IMR-90 (cell line): ENCODE measurements around the gene GMEB2. TPM values are rescaled to one million over a fixed set of nuclear protein-coding genes. Genes with fewer than 3 reads are reported as not detected.
A peak's percentile ranks its signal among the peaks of the same experiment; 100 is the strongest.

ENCODE experiments used
- ATAC-seq: fragments of 200-7000 bp; cut with Tn5 transposase; 2 replicates; pipeline ENCODE4 v1.9.1; 2020; ENCODE audit warnings: low read depth, mild to moderate bottlenecking, moderate library complexity
- BruUV-seq: library from RNA; stranded (reverse); fragments of 400-500 nt; replicated peaks from 2 replicates; lab custom pipeline; 2021; lab: Mats Ljungman, UMichigan
- CTCF ChIA-PET: fragments of 300-600 bp; formaldehyde crosslinking; extraction: SDS; loops from one replicate; lab custom pipeline; 2021; ENCODE audit warnings: antibody characterized with exemption; lab: Yijun Ruan, JAX
- POLR2A ChIA-PET: fragments of 300-600 bp; sonication (Branson Sonifier 250); formaldehyde crosslinking; loops from one replicate; lab custom pipeline; 2022; ENCODE audit warnings: antibody characterized with exemption; ENCODE audit not compliant: unreplicated experiment; lab: Charles Lee
- DNase-seq: peaks from one replicate; pipeline ENCODE4 v3.0.0; 2013
- H2AFZ ChIP-seq: replicated peaks from 2 replicates; pipeline ENCODE3; 2013; ENCODE audit warnings: low read length, mild to moderate bottlenecking; ENCODE audit not compliant: poor library complexity
- H2AK5ac ChIP-seq: 2 replicates; pipeline ENCODE4 v1.6.1; 2013; ENCODE audit warnings: low read depth, low read length, inconsistent platforms
- H2AK9ac ChIP-seq: replicated peaks from 2 replicates; pipeline ENCODE3; 2013; ENCODE audit warnings: mild to moderate bottlenecking, low read depth, low read length, moderate library complexity; ENCODE audit not compliant: poor library complexity
- H2BK120ac ChIP-seq: 2 replicates; pipeline ENCODE4 v1.6.1; 2013; ENCODE audit warnings: low read depth, low read length, inconsistent platforms
- H2BK15ac ChIP-seq: 3 replicates; pipeline ENCODE4 v1.6.1; 2013; ENCODE audit warnings: low read depth, low read length, inconsistent platforms
- H2BK20ac ChIP-seq: 2 replicates; pipeline ENCODE4 v1.6.1; 2013; ENCODE audit warnings: low read depth, mild to moderate bottlenecking, inconsistent platforms, low read length, moderate library complexity
- H2BK5ac ChIP-seq: 2 replicates; pipeline ENCODE4 v1.6.1; 2013; ENCODE audit warnings: mild to moderate bottlenecking, low read depth, low read length, inconsistent platforms; ENCODE audit not compliant: poor library complexity, severe bottlenecking
- H3K14ac ChIP-seq: replicated peaks from 2 replicates; pipeline ENCODE4 v1.6.1; 2013; ENCODE audit warnings: low read depth, low read length, inconsistent platforms
- H3K18ac ChIP-seq: 2 replicates; pipeline ENCODE4 v1.6.1; 2013; ENCODE audit warnings: low read depth, low read length, control low read depth
- H3K23ac ChIP-seq: 2 replicates; pipeline ENCODE4 v1.6.1; 2013; ENCODE audit warnings: low read depth, low read length, inconsistent platforms
- H3K27ac ChIP-seq: 2 replicates; pipeline ENCODE4 v1.5.1; 2013; ENCODE audit warnings: mild to moderate bottlenecking, control low read depth, low read length; ENCODE audit not compliant: insufficient read depth
- H3K27me3 ChIP-seq: 2 replicates; pipeline ENCODE4 v1.6.1; 2013; ENCODE audit warnings: low read length; ENCODE audit not compliant: control insufficient read depth, insufficient read depth
- H3K36me3 ChIP-seq: 2 replicates; pipeline ENCODE4 v1.6.1; 2013; ENCODE audit warnings: low read length, mixed read lengths; ENCODE audit not compliant: control insufficient read depth, insufficient read depth
- H3K4ac ChIP-seq: 2 replicates; pipeline ENCODE4 v1.6.1; 2013; ENCODE audit warnings: low read depth, low read length, inconsistent platforms
- H3K4me1 ChIP-seq: 2 replicates; pipeline ENCODE4 v1.6.1; 2013; ENCODE audit warnings: low read length, mixed read lengths; ENCODE audit not compliant: control insufficient read depth, insufficient read depth
- H3K4me2 ChIP-seq: 2 replicates; pipeline ENCODE4 v1.6.1; 2013; ENCODE audit warnings: low read depth, mild to moderate bottlenecking, control low read depth, low read length, moderate library complexity
- H3K4me3 ChIP-seq: 2 replicates; pipeline ENCODE4 v1.5.1; 2013; ENCODE audit warnings: low read depth, mild to moderate bottlenecking, control low read depth, low read length, moderate library complexity; ENCODE audit not compliant: insufficient read depth
- H3K56ac ChIP-seq: 2 replicates; pipeline ENCODE4 v1.6.1; 2013; ENCODE audit warnings: low read length, inconsistent platforms; ENCODE audit not compliant: insufficient read depth; ENCODE audit errors: extremely low read depth
- H3K79me1 ChIP-seq, 2 experiments: 2 replicates each; pipeline ENCODE4 v1.6.1; 2013; ENCODE audit warnings: low read length in 2 of 2, inconsistent platforms in 1 of 2, low read depth in 1 of 2
- H3K9ac ChIP-seq: 2 replicates; pipeline ENCODE4 v1.6.1; 2013; ENCODE audit warnings: low read depth, low read length, control low read depth
- H3K9me1 ChIP-seq: 2 replicates; pipeline ENCODE4 v1.6.1; 2013; ENCODE audit warnings: low read length, inconsistent platforms; ENCODE audit not compliant: insufficient read depth
- H3K9me3 ChIP-seq: 2 replicates; pipeline ENCODE4 v1.6.1; 2013; ENCODE audit warnings: low read length; ENCODE audit not compliant: control insufficient read depth, insufficient read depth
- H4K20me1 ChIP-seq: 2 replicates; pipeline ENCODE4 v1.6.1; 2013; ENCODE audit warnings: low read length, inconsistent platforms; ENCODE audit not compliant: insufficient read depth
- H4K5ac ChIP-seq: 2 replicates; pipeline ENCODE4 v1.6.1; 2013; ENCODE audit warnings: mild to moderate bottlenecking, low read depth, low read length, control low read depth
- H4K8ac ChIP-seq, 2 experiments: 2 replicates each; pipeline ENCODE4 v1.6.1; 2013; ENCODE audit warnings: low read depth in 2 of 2, low read length in 2 of 2, control low read depth in 1 of 2, inconsistent platforms in 1 of 2
- H4K91ac ChIP-seq: 2 replicates; pipeline ENCODE4 v1.6.1; 2013; ENCODE audit warnings: low read depth, low read length, inconsistent platforms; ENCODE audit not compliant: insufficient read depth
- BHLHE40 ChIP-seq: fragments of 150-350 bp; IDR thresholded peaks from 2 replicates; pipeline ENCODE4 v1.6.1; 2016; ENCODE audit warnings: mild to moderate bottlenecking, low read depth, low read length
- CEBPB ChIP-seq: IDR thresholded peaks from 2 replicates; pipeline ENCODE4 v1.6.1; 2012; ENCODE audit warnings: low read depth, low read length, improper control_type of control experiment
- CTCF ChIP-seq: conservative IDR thresholded peaks from 2 replicates; pipeline ENCODE4 v1.5.1; 2012; ENCODE audit warnings: mild to moderate bottlenecking, low read depth, low read length, improper control_type of control experiment
- ELK1 ChIP-seq: fragments of 150-350 bp; IDR thresholded peaks from 2 replicates; pipeline ENCODE4 v1.6.1; 2016; ENCODE audit warnings: low read depth, mild to moderate bottlenecking, low read length, moderate library complexity, borderline replicate concordance
- FOS ChIP-seq: fragments of 150-350 bp; IDR thresholded peaks from 2 replicates; pipeline ENCODE4 v1.6.1; 2016; ENCODE audit warnings: low read depth, low read length
- MXI1 ChIP-seq: IDR thresholded peaks from 2 replicates; pipeline ENCODE4 v1.6.1; 2012; ENCODE audit warnings: low read depth, mild to moderate bottlenecking, low read length, moderate library complexity, borderline replicate concordance
- POLR2A ChIP-seq: IDR thresholded peaks from 2 replicates; pipeline ENCODE4 v1.6.1; 2012; ENCODE audit warnings: mild to moderate bottlenecking, low read depth, low read length
- RCOR1 ChIP-seq: IDR thresholded peaks from 2 replicates; pipeline ENCODE4 v1.6.1; 2012; ENCODE audit warnings: mild to moderate bottlenecking, low read length, improper control_type of control experiment; ENCODE audit not compliant: insufficient replicate concordance
- RFX5 ChIP-seq: IDR thresholded peaks from 2 replicates; pipeline ENCODE4 v1.8.0; 2012; ENCODE audit warnings: low read depth, mild to moderate bottlenecking, low read length, moderate library complexity
- SMC3 ChIP-seq: fragments of 150-350 bp; IDR thresholded peaks from 2 replicates; pipeline ENCODE4 v1.6.1; 2016; ENCODE audit warnings: low read depth, mild to moderate bottlenecking, antibody characterized with exemption, low read length, moderate library complexity
- USF2 ChIP-seq: fragments of 150-350 bp; IDR thresholded peaks from 2 replicates; pipeline ENCODE4 v1.6.1; 2017; ENCODE audit warnings: mild to moderate bottlenecking, antibody characterized with exemption, low read length, low read depth
- WGBS, 2 experiments: methylation state at CpG; one replicate each; pipeline versions ENCODE4 v1.1.5 to v1.1.7; 2013; ENCODE audit warnings: missing lambda C conversion rate in 2 of 2; ENCODE audit not compliant: insufficient read length in 1 of 2; ENCODE audit errors: extremely low coverage in 2 of 2; 5-methylcytosine and 5-hydroxymethylcytosine counted together
- dilution Hi-C: fragments of 300-500 bp; cut with HindIII; formaldehyde crosslinking; loops from one replicate; pipeline ENCODE4 v1.14.3; 2018; ENCODE audit warnings: low sequenced_read_pairs; ENCODE audit not compliant: unreplicated experiment
- in situ Hi-C: fragments of 300-500 bp; cut with MboI; formaldehyde crosslinking; loops from 3 replicates; pipeline ENCODE4 v1.14.3; 2019; ENCODE audit warnings: low sequenced_read_pairs, inconsistent platforms, mixed read lengths
- intact Hi-C: fragments of 100-400 bp; cut with micrococcal nuclease; formaldehyde crosslinking; loops from 2 replicates; pipeline ENCODE4 v1.10.0; 2022
- polyA plus RNA-seq, 3 experiments: library from polyadenylated mRNA; depleted of rRNA; stranded (reverse); fragments of >200 nt; gene quantifications; 2 replicates each; pipeline ENCODE4 v1.2.3, GENCODE V29; 2012; ENCODE audit warnings: low replicate concordance in 1 of 3
- total RNA-seq: library from RNA; depleted of rRNA; stranded (reverse); fragments of >200 nt; gene quantifications from 2 replicates; pipeline ENCODE4 v1.2.3, GENCODE V29; 2012

GMEB2 gene
- total and polyA plus RNA-seq, 2 of the 4 experiments (the other 2 are of a cell fraction), result 5.0 to 10.0 TPM

GRCh38 chr20:63619086-63619485, 7.8 kb downstream of the GMEB2 start:
- Histone ChIP-seq H3K23ac (no peak overlapping the region), H2AK5ac (no peak overlapping the region), H3K27ac (no peak overlapping the region), H3K4ac (no peak overlapping the region), H2BK20ac (no peak overlapping the region), H4K8ac (no peak overlapping the region), H3K14ac (no peak overlapping the region), H2BK120ac (no peak overlapping the region), H3K79me1 (peaks cover 29 to 74% of the 10 kb centered on the region in 2 experiments), H3K9me3 (no peaks in the 10 kb centered on the region), H3K9me1 (peaks cover 3% of the 10 kb centered on the region; the same call in 1 of the 2 replicates), H4K20me1 (peaks cover 22% of the 10 kb centered on the region), H2AFZ (peak overlapping the region; percentile 17), H4K91ac (no peak overlapping the region), H3K27me3 (no peaks in the 10 kb centered on the region), H3K4me1 (no peaks in the 10 kb centered on the region), H3K4me2 (no peak overlapping the region), H2BK15ac (no peak overlapping the region), H3K56ac (no peak overlapping the region), H3K36me3 (peaks cover 34% of the 10 kb centered on the region), H3K4me3 (no peak overlapping the region), H2AK9ac (peak overlapping the region; percentile 28), H4K5ac (no peak overlapping the region), H2BK5ac (no peak overlapping the region), H3K18ac (no peak overlapping the region), H3K9ac (no peak overlapping the region)
- ChIA-PET CTCF (no interaction called here), POLR2A (no interaction called here)
- intact Hi-C loops, result no loop called here
- BruUV-seq, result no TSS peak
- dilution Hi-C loops, result no loop called here
- ATAC-seq, result no peak
- DNase-seq, result no peak
- WGBS, 2 experiments, result 96% methylated on average over 5 of the region's 16 CpGs; no CpG with 5 or more reads in 1 of the 2 experiments
- in situ Hi-C loops, result no loop called here
- TF ChIP-seq CTCF, result no peak
- no peak for TF ChIP-seq FOS
- no peak for TF ChIP-seq CEBPB
- no peak for TF ChIP-seq MXI1
- no peak for TF ChIP-seq ELK1
- no peak for TF ChIP-seq BHLHE40
- no peak for TF ChIP-seq POLR2A
- no peak for TF ChIP-seq USF2
- no peak for TF ChIP-seq RCOR1
- TF ChIP-seq SMC3, result no peak
- TF ChIP-seq RFX5, result no peak
